Urinary bladder (tissue), 4 donors: ENCODE data around the gene B4GALT1. TPM values are rescaled to one million over a fixed set of nuclear protein-coding genes. Genes with fewer than 3 reads are reported as not detected.

ENCODE experiments used
- DNase-seq: peaks from one replicate; pipeline ENCODE4 v3.0.0-alpha.2; 2015; ENCODE audit errors: extremely low spot score
- H3K27ac ChIP-seq: one replicate; pipeline ENCODE4 v1.5.1; 2013; ENCODE audit warnings: low read depth, mild to moderate bottlenecking, moderate library complexity
- H3K36me3 ChIP-seq: one replicate; pipeline ENCODE4 v1.6.1; 2013; ENCODE audit warnings: mild to moderate bottlenecking, moderate library complexity; ENCODE audit not compliant: insufficient read depth
- H3K4me1 ChIP-seq: one replicate; pipeline ENCODE4 v1.6.1; 2013; ENCODE audit warnings: mild to moderate bottlenecking, moderate library complexity; ENCODE audit not compliant: insufficient read depth
- H3K4me3 ChIP-seq: one replicate; pipeline ENCODE4 v1.5.1; 2013; ENCODE audit warnings: low read depth, low read length
- WGBS: extraction: QIAGEN DNeasy Blood & Tissue Kit; methylation state at CpG from one replicate; pipeline ENCODE4 v1.1.7; 2013; 5-methylcytosine and 5-hydroxymethylcytosine counted together
- polyA plus RNA-seq: library from polyadenylated mRNA; stranded (reverse); fragments of 200-250 nt; gene quantifications from one replicate; pipeline ENCODE4 v1.2.3, GENCODE V29; 2013
- total RNA-seq: library from RNA; depleted of rRNA; stranded (reverse); fragments of >200 nt; gene quantifications from one replicate; pipeline ENCODE4 v1.2.3, GENCODE V29; 2014
- donor health status: healthy with polysubstance abuse.
- donor health status: healthy.

The B4GALT1 gene, protein sequence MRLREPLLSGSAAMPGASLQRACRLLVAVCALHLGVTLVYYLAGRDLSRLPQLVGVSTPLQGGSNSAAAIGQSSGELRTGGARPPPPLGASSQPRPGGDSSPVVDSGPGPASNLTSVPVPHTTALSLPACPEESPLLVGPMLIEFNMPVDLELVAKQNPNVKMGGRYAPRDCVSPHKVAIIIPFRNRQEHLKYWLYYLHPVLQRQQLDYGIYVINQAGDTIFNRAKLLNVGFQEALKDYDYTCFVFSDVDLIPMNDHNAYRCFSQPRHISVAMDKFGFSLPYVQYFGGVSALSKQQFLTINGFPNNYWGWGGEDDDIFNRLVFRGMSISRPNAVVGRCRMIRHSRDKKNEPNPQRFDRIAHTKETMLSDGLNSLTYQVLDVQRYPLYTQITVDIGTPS
- total RNA-seq (36.4 TPM), polyA plus RNA-seq (57.7 TPM)

DNA sequence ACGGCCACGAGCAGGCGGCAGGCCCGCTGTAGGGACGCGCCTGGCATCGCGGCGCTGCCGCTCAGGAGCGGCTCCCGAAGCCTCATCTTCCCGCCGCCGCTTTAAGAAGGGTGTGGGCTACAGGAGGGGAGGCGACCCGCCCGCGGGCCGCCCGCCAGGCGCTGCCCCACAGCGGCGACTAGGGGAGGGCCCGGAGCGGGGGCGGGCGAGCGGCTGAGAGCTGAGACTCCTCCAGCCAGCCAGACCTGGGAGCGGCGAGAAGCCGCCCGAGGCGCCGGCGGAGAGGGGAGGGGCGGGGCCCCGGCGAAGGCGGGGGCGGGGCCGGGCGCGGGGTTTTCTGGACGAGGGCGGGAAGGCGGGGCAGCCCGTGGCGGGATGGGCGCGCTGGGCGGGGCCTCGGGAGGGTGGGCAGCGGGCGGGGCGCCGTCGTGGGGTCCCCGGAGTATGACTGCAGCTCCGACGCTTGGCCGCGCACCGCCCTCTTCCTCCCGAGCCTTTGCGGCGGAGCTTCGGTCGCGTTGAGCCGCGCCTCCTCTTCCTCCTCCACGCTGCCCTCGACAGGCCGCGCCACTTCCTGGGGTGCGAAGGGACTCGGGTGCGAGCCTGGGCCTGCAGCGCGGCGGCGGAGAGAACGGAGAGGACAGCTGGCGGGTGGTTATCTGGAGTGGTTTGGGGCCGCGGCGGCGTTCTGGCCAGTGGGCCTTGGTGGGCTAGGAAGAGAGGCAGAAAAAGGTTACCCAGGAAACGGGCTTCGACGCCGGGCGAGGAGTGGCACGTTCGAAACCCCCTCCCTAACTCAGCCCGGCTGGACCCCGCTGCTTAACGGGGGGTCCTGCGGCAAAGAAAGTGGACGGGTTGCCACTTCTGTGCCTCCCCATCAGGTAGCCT is at the start of gene B4GALT1:
Gene B4GALT1 (minus strand): TSS at position 253 of the 888 bp plus-strand sequence. CDS start 167 bp downstream, at position 86.
- under 1% methylated on average over 98 of the region's 101 CpGs for WGBS
- H3K36me3 ChIP-seq = no peaks in the 10 kb centered on the region
- peak within 1 kb of the TSS; percentile 93 for H3K27ac ChIP-seq
- H3K4me1 ChIP-seq = no peaks in the 10 kb centered on the region
- DNase-seq = peak; percentile 71
- peak within 1 kb of the TSS; percentile 70 for H3K4me3 ChIP-seq

DNA sequence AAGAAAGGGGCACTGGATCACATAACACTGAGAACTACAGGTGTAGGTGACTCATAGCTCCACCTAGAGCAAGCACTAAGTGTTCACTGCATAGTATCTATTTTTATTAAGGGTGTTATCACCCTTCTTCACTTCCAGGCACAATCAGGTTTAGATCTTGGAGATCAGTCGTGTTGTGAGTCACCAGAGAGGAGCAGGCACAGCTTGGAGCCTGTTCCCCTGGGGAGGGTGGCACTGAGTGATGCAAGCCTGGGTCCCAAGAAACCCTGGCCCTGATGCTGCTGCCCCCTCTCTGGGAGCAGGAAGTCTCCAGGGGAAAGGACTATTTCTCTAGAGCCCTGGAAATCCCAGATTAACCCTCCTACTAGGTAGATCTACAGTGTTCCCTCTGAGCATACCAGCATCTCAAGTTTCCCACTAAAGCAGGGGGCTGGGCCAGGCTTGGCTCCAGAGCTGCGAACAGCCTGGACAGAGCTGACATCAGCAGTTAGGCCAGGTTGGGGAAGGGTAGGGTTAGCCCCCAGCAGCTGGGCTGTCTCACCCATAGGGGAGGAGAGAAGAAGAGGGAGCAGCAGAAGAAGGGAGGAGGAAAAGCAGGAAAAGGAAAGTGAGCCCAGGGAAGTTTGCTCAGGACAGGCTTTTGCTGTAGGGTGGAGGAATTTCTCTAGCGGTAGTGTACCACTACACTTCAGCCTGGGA is 44.7 kb upstream of the B4GALT1 start:
- peaks cover 2% of the 10 kb centered on the region for H3K4me1 ChIP-seq
- no peaks in the 10 kb centered on the region for H3K36me3 ChIP-seq
- DNase-seq = peak; percentile 64
- 33% methylated on average over 3 of the region's 3 CpGs for WGBS
- H3K4me3 ChIP-seq = no peak overlapping the region
- no peak overlapping the region for H3K27ac ChIP-seq

DNA sequence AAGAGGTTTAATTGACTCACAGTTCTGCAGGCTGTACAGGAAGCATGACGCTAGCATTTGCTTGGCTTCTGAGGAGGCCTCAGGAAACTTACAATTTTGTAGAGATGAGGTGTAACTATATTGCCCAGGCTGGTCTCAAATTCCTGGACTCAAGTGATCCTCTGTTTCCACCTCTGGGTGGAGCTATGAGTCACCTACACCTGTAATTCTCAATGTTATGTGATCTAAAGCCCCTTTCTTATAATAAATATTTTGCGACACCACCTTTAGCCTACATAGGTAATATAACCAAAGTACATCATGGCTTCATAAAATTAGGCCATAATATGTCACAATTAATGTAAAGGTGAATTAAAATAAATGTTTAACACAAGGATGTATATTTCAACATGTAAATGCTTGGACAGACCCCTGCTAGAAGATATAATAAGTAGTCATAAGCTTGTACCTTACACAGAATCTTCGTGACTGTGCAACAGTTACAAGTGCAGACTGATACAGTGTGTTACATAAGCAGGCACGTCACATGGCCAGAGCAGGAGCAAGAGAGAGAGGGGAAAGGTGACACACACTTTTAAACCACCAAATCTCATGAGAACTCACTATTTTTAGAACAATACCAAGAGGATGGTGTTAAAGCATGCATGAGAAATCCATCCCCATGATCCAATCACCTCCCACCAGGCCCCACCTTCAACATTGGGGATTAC is 43.0 kb upstream of the B4GALT1 start:
- Histone ChIP-seq H3K36me3 (no peaks in the 10 kb centered on the region), H3K4me3 (no peak overlapping the region), H3K4me1 (peaks cover 2% of the 10 kb centered on the region), H3K27ac (no peak overlapping the region)
- DNase-seq = no peak
- WGBS = 93% methylated on average over 4 of the region's 4 CpGs

DNA sequence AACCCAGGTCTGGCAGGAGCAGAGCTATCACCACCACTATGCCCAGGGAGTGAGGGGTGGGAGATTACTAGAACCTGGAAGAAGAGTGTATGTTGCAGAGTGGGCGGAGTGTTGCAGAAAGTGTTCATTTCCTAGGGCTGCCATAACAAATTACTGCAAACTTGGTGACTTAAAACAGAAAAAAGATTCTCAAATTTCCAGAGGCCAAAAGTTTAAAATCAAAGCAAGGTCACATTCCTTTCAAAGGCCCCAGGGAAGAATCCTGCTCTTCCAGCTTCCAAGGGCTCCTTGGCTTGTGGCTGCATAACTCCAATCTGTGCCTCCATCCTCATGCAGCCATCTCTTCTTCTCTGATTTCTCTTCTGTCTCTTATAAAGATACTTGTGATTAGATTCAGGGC is 42.3 kb upstream of the B4GALT1 start:
- no peaks in the 10 kb centered on the region for H3K36me3 ChIP-seq
- DNase-seq = no peak
- peaks cover 2% of the 10 kb centered on the region for H3K4me1 ChIP-seq
- no peak overlapping the region for H3K27ac ChIP-seq
- H3K4me3 ChIP-seq = no peak overlapping the region
- WGBS = 94% methylated on average over 1 of the region's 1 CpG

DNA sequence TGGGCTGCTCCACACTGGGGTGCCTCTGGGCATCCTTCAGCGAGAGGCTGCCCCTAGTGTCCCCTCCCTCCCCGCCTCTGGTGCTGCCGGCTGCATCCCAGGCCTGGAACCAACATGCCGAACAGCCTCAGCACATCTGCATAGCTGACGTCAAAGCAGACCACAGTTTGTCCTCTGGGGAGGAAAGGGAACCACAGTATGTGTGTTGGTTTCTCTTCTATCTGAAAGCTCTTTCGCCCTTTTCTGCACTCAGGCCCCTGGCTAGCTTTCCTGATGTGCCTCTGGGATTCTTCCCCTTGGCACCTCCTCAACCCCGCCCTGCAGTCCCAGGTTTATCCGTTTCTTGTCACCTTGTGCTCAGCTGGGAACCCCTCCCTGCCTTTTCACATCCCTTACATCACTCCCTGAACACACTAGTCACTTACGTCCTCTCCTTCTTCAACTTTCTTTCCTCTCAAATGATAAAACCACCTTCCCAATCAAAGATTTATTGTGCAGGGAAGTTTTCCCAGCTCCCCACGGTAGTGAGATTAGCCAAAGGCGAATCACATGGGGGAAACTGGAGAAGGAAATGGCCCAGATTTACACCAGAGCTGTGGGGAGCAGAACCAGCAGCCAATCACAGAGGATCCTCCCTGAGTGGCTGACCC is 35.5 kb upstream of the B4GALT1 start:
- no peak for DNase-seq
- Histone ChIP-seq H3K4me1 (no peaks in the 10 kb centered on the region), H3K4me3 (no peak overlapping the region), H3K36me3 (no peaks in the 10 kb centered on the region), H3K27ac (no peak overlapping the region)
- WGBS = 52% methylated on average over 11 of the region's 11 CpGs

DNA sequence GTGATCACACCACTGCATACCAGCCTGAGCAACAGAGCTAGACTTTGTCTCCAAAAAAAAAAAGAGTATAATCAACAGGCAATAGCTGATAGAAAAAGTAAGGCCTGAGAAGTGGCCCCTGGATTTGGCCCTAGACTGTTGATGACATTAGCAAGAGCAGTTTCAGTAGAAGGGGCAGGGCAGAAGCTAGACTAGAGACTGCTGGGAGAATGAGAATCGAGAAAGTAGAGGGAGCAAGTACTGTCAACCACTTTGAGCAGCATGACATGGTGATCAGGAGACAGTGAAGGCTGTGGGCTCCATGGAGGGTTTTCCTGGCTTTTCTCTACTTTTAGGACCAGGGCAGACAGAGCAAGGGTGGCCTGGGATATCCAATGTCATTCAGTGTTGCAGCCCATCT is 34.9 kb upstream of the B4GALT1 start:
- Histone ChIP-seq H3K4me3 (no peak overlapping the region), H3K27ac (no peak overlapping the region), H3K4me1 (no peaks in the 10 kb centered on the region), H3K36me3 (no peaks in the 10 kb centered on the region)
- DNase-seq = no peak
- WGBS = 100% methylated on average over 1 of the region's 1 CpG

DNA sequence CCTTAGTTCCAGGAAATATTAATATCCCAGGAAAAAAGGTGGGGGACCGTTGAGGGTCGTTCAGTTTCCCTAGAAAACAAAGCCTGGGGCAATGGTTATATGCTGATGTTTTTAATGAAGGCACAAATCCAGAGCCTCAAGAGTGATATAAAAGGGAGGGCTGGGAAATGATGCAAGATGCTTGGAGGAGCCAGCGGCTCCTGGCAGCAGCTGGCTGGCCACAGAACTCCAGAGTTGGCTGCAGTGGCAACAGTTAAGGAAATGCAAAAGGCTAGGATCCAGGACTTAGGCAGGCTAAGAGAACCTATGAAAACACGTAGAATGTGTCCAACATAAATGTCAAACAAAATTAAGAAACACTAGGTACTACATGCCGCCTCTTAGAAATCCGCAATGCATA is 31.0 kb upstream of the B4GALT1 start:
- DNase-seq = no peak
- H3K27ac ChIP-seq = peak overlapping the region; percentile 54
- no peak overlapping the region for H3K4me3 ChIP-seq
- 52% methylated on average over 6 of the region's 6 CpGs for WGBS
- H3K4me1 ChIP-seq = no peaks in the 10 kb centered on the region
- H3K36me3 ChIP-seq = no peaks in the 10 kb centered on the region

DNA sequence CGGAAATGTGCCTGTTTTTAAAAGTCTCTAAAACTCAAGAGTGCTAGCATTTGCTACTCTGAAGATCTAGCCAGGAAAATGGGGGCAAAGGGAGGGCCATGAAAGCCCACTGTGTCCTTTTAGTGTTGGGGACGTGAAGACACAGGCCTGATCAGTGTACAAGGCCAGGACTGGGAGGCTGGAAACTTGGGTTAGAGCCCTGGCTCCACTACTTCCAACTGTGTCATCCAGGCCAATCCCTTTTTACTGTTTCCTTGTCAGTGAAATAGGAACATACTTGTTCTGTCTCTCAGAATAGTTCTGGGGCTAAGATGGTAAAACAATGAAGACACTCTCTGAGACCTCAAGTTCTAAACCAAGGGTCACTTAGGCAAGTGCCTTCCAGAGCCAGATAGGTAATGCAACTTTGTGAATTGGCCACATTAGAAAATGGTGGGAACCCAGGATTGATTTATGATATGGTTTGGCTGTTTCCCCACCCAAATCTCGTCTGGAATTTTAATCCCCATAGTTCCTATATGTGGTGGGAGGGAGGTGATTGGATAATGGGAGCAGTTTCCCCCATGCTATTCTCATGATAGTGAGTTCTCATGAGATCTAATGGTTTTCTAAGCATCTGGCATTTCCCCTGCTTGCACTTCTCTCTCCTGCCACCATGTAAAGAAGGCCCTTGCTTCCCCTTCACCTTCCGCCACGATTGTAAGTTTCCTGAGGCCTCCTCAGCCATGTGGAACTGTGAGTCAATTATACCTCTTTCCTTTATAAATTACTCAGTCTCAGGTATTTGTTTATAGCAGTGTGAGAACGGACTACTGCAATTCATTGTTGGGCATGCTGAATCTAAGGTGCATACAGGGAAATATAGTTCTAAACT is 30.4 kb upstream of the B4GALT1 start:
- no peaks in the 10 kb centered on the region for H3K36me3 ChIP-seq
- H3K4me1 ChIP-seq = no peaks in the 10 kb centered on the region
- 49% methylated on average over 6 of the region's 6 CpGs for WGBS
- DNase-seq = no peak
- H3K4me3 ChIP-seq = no peak overlapping the region
- H3K27ac ChIP-seq = peak overlapping the region; percentile 54

DNA sequence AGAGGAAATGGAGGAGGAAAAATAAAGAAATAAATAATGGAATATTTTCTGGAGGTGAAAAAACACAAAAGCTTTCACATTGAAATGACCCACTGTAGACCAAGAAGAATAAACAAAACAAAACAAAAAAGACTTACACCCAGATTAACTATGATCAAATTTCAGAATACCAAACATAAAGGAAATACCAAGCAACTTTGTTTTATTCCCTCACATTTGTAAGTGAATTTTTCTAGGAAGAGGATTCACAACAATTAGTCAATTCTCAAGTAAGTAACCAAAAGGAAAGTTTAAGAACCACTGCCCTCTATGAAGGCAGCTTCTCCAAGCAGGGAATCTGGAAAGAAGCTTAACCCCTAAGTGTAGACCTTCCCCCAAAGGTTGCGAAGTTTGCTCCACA is 29.6 kb upstream of the B4GALT1 start:
- DNase-seq = no peak
- WGBS = 90% methylated on average over 1 of the region's 1 CpG
- Histone ChIP-seq H3K4me1 (no peaks in the 10 kb centered on the region), H3K27ac (no peak overlapping the region), H3K4me3 (no peak overlapping the region), H3K36me3 (no peaks in the 10 kb centered on the region)

DNA sequence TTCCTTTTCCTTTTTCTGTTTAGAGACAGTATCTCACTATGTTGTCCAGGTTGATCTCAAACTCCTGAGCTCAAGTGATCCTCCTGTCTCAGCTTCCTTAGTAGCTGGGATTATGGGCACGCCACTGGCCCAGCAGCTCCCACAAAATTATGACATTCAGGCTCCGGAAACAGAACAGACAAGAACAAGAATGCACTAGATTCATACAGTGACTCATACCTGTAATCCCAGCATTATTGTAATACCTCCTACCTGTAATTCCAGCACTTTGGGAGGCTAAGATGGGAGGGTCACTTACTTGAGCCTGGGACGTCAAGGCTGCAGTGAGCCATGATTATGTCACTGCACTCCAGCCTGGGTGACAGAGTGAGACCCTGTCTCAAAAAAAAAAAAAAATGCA is 26.7 kb upstream of the B4GALT1 start:
- 73% methylated on average over 3 of the region's 3 CpGs for WGBS
- no peaks in the 10 kb centered on the region for H3K4me1 ChIP-seq
- H3K27ac ChIP-seq = no peak overlapping the region
- H3K4me3 ChIP-seq = no peak overlapping the region
- H3K36me3 ChIP-seq = no peaks in the 10 kb centered on the region
- no peak for DNase-seq

DNA sequence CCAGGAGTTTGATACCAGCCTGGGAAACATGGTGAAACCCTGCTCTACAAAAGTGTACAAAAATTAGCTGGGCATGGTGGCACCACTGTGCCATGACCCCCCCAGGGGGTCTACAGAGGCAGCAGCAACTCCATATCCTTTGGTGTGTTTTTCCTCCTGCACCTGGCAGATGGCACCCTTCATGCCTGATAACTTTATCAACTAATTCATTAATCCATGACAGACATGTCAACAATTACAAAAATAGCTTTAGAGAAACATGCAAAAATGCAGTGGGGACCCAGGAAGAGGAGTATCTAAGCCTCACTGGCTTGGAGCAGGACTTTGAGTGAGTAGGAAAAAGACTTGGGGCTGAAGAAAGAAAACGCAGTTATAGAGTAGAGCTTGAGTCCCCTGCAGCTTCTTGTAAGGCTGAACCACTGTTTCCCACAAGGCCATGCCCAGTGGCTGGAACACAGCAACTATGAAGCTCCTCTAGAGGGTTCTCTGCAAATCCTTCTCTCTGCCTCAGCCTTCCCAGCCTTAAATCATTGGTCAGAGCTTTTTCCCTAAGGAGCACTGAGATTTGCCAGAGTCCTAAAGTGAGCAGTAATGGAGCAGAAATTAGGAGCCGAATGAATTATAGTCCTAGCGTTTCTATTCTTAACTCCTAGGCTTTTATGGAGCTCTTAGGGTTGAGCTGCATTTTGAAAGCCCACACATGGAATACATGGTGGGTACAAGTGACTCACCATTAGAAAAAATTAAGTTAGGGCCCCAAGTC is 25.5 kb upstream of the B4GALT1 start:
- no peak overlapping the region for H3K4me3 ChIP-seq
- no peaks in the 10 kb centered on the region for H3K36me3 ChIP-seq
- DNase-seq = no peak
- WGBS = 38% methylated on average over 3 of the region's 3 CpGs
- no peak overlapping the region for H3K27ac ChIP-seq
- no peaks in the 10 kb centered on the region for H3K4me1 ChIP-seq
